ENCODE results near the gene ETFA.

DNA sequence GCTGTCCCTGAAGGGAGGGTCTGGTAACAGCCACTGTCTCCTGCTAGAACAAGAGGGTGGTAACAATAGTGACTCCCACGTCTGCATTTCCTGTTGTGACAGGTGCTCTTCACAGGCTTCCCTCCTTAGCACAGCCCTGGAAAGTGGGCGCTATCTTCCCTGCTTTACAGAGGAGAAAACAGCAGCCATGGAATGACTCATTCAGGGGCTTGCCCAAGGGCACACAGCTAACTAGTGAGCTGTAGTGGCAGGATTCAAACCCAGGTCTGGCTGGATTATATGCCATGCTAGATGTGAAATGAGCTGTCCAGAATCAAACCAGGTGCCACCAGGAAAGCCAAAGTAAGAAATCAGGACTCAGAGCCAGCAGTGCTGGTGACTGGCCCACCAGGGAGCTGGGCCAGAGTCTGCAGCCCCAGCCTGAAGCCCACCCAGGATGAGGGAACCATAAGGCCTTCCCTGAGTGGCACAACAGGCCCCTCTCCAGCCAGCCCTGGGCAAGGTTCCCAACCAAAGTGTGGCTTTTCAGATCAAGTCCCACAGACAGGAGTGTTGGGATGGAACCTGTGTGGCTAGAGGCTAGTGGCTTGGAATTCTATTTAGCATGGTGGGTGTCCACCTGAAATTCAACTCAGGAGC lies 102.4 kb downstream of the ETFA start:
- no peak for TF ChIP-seq ZNF394 (tag by site-specific recombination; IDR thresholded peaks at IDR 0.05; ENCODE audit: borderline replicate concordance)
- no peak for TF ChIP-seq HOXD13 (CRISPR knock-in tag; IDR thresholded peaks at IDR 0.05; ENCODE audit: borderline replicate concordance)
- TF ChIP-seq, protein P1, sequence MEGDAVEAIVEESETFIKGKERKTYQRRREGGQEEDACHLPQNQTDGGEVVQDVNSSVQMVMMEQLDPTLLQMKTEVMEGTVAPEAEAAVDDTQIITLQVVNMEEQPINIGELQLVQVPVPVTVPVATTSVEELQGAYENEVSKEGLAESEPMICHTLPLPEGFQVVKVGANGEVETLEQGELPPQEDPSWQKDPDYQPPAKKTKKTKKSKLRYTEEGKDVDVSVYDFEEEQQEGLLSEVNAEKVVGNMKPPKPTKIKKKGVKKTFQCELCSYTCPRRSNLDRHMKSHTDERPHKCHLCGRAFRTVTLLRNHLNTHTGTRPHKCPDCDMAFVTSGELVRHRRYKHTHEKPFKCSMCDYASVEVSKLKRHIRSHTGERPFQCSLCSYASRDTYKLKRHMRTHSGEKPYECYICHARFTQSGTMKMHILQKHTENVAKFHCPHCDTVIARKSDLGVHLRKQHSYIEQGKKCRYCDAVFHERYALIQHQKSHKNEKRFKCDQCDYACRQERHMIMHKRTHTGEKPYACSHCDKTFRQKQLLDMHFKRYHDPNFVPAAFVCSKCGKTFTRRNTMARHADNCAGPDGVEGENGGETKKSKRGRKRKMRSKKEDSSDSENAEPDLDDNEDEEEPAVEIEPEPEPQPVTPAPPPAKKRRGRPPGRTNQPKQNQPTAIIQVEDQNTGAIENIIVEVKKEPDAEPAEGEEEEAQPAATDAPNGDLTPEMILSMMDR (tag by site-specific recombination; IDR thresholded peaks at IDR 0.05): no peak
- TF ChIP-seq, protein P2, sequence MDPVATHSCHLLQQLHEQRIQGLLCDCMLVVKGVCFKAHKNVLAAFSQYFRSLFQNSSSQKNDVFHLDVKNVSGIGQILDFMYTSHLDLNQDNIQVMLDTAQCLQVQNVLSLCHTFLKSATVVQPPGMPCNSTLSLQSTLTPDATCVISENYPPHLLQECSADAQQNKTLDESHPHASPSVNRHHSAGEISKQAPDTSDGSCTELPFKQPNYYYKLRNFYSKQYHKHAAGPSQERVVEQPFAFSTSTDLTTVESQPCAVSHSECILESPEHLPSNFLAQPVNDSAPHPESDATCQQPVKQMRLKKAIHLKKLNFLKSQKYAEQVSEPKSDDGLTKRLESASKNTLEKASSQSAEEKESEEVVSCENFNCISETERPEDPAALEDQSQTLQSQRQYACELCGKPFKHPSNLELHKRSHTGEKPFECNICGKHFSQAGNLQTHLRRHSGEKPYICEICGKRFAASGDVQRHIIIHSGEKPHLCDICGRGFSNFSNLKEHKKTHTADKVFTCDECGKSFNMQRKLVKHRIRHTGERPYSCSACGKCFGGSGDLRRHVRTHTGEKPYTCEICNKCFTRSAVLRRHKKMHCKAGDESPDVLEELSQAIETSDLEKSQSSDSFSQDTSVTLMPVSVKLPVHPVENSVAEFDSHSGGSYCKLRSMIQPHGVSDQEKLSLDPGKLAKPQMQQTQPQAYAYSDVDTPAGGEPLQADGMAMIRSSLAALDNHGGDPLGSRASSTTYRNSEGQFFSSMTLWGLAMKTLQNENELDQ (tag by site-specific recombination; IDR thresholded peaks at IDR 0.05; ENCODE audit: low read depth): no peak
- TF ChIP-seq PRDM1 (tag by site-specific recombination; IDR thresholded peaks at IDR 0.05): no peak
- no peak for TF ChIP-seq KLF10 (tag by site-specific recombination; IDR thresholded peaks at IDR 0.05)
- no peak for TF ChIP-seq KLF1 (tag by site-specific recombination; IDR thresholded peaks at IDR 0.05)
- TF ChIP-seq, protein P3, sequence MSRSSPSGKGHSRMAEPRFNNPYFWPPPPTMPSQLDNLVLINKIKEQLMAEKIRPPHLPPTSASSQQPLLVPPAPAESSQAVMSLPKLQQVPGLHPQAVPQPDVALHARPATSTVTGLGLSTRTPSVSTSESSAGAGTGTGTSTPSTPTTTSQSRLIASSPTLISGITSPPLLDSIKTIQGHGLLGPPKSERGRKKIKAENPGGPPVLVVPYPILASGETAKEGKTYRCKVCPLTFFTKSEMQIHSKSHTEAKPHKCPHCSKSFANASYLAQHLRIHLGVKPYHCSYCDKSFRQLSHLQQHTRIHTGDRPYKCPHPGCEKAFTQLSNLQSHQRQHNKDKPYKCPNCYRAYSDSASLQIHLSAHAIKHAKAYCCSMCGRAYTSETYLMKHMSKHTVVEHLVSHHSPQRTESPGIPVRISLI (tag by site-specific recombination; IDR thresholded peaks at IDR 0.05): no peak
- no peak for TF ChIP-seq TRIM28 (IDR thresholded peaks at IDR 0.05; ENCODE audit: borderline replicate concordance, low read length)
- TF ChIP-seq ZNF335 (tag by site-specific recombination; conservative IDR thresholded peaks at IDR 0.05): no peak
- TF ChIP-seq ZFP3 (tag by site-specific recombination; IDR thresholded peaks at IDR 0.05; ENCODE audit: low read depth): no peak

Data from HEK293 (cell line).